HepG2 (cell line): ENCODE results near the gene QRICH2. TPM values are rescaled to one million over a fixed set of nuclear protein-coding genes. Genes with fewer than 3 reads are reported as not detected.
A peak's percentile ranks its signal among the peaks of the same experiment; 100 is the strongest.

Experiments used
- FIP1L1 ChIP-seq: fragments of 200-400 bp; formaldehyde crosslinking; IDR thresholded peaks from 2 replicates; pipeline ENCODE4 v1.6.1; 2018; ENCODE audit warnings: low read depth, mild to moderate bottlenecking, low read length, moderate library complexity, borderline replicate concordance; ENCODE audit not compliant: insufficient read depth
- FOXK1 ChIP-seq: sonication (generic); formaldehyde crosslinking; IDR thresholded peaks from 2 replicates; pipeline ENCODE4 v1.4.0; 2020; ENCODE audit warnings: low read depth, missing genetic modification reagents, borderline replicate concordance
- GFI1 ChIP-seq: sonication (generic); formaldehyde crosslinking; IDR thresholded peaks from 2 replicates; pipeline ENCODE4 v1.5.0; 2020; ENCODE audit warnings: missing genetic modification reagents, mild to moderate bottlenecking, borderline replicate concordance
- IRF2 ChIP-seq: IDR thresholded peaks from 2 replicates; pipeline ENCODE4 v1.6.1; 2018; ENCODE audit warnings: missing genetic modification reagents, missing compliant biosample characterization
- KLF11 ChIP-seq: IDR thresholded peaks from 2 replicates; pipeline ENCODE4 v1.6.1; 2016; ENCODE audit warnings: missing compliant biosample characterization
- MAFF ChIP-seq: IDR thresholded peaks from 2 replicates; pipeline ENCODE4 v1.6.1; 2011; ENCODE audit warnings: low read depth, low read length, improper control_type of control experiment
- PHB2 ChIP-seq: fragments of 450-650 bp; IDR thresholded peaks from 2 replicates; pipeline ENCODE4 v1.6.1; 2018; ENCODE audit not compliant: partially characterized antibody
- RERE ChIP-seq: IDR thresholded peaks from 2 replicates; pipeline ENCODE4 v1.6.1; 2016; ENCODE audit warnings: low read depth, missing genetic modification reagents, missing compliant biosample characterization
- RFX5 ChIP-seq: IDR thresholded peaks from 2 replicates; pipeline ENCODE4 v1.6.1; 2011; ENCODE audit warnings: low read depth, low read length, improper control_type of control experiment
- TBP ChIP-seq: sonication (generic); formaldehyde crosslinking; IDR thresholded peaks from 2 replicates; pipeline ENCODE4 v1.5.0; 2020; ENCODE audit warnings: missing genetic modification reagents
- TRAFD1 ChIP-seq: sonication (generic); formaldehyde crosslinking; IDR thresholded peaks from 2 replicates; pipeline ENCODE4 v1.5.1; 2020; ENCODE audit warnings: missing genetic modification reagents, mild to moderate bottlenecking, borderline replicate concordance
- ZBED4 ChIP-seq: sonication (generic); formaldehyde crosslinking; IDR thresholded peaks from 2 replicates; pipeline ENCODE4 v1.4.0; 2020; ENCODE audit warnings: missing genetic modification reagents, borderline replicate concordance
- ZFP36L2 ChIP-seq: sonication (generic); formaldehyde crosslinking; IDR thresholded peaks from 2 replicates; pipeline ENCODE4 v1.4.0; 2020; ENCODE audit warnings: missing genetic modification reagents
- ZNF576 ChIP-seq: sonication (generic); formaldehyde crosslinking; IDR thresholded peaks from 2 replicates; pipeline ENCODE4 v1.4.0; 2020; ENCODE audit warnings: mild to moderate bottlenecking, missing genetic modification reagents
- ZNF710 ChIP-seq: sonication (generic); formaldehyde crosslinking; IDR thresholded peaks from 2 replicates; pipeline ENCODE4 v1.5.0; 2020; ENCODE audit warnings: mild to moderate bottlenecking, missing genetic modification reagents, borderline replicate concordance
- ZNF75D ChIP-seq: sonication (generic); formaldehyde crosslinking; IDR thresholded peaks from 2 replicates; pipeline ENCODE4 v1.8.1; 2023; ENCODE audit warnings: missing genetic modification reagents, mild to moderate bottlenecking, borderline replicate concordance
- polyA plus RNA-seq, 8 experiments: library from polyadenylated mRNA; depleted of rRNA in 3 of 8; stranded (reverse) in 7 of 8; unstranded in 1 of 8; fragments of >200 nt; fragmentation: Illumina TruSeq in 4 of 8; extraction: Trizol in 4 of 8; gene quantifications; 2 replicates each; pipeline versions ENCODE4 v1.2.1 to v1.2.3, GENCODE V29; 2011 to 2016; ENCODE audit warnings: low read depth in 4 of 8, missing spikeins in 1 of 8, mixed read lengths in 1 of 8; ENCODE audit not compliant: insufficient read depth in 1 of 8
- total RNA-seq, 5 experiments: library from RNA; depleted of rRNA; stranded (reverse); fragments of >200 nt; fragmentation: Illumina TruSeq; extraction: Trizol; gene quantifications; 2 replicates each; pipeline ENCODE4 v1.2.3, GENCODE V29; 2016; ENCODE audit warnings: low read depth in 1 of 5

The QRICH2 gene
- total and polyA plus RNA-seq, 2 of the 13 experiments (the other 11 are each of a cell fraction or from before 2014, with no cell fraction given) = 3.7 to 5.7 TPM

GRCh38 chr17:76265624-76266243 lies 42.3 kb downstream of the QRICH2 start (continued):
- no peak for TF ChIP-seq ZNF710 (CRISPR knock-in tag)
- TF ChIP-seq FOXK1 = peak; percentile 92; the same call in 1 of the 2 replicates
- TF ChIP-seq MAFF = no peak
- no peak for TF ChIP-seq ZNF75D (CRISPR knock-in tag)
- peak; percentile 90 for TF ChIP-seq RFX5
- no peak for TF ChIP-seq TRAFD1 (CRISPR knock-in tag)
- TF ChIP-seq RERE (CRISPR knock-in tag) = no peak
- TF ChIP-seq PHB2 = no peak
- no peak for TF ChIP-seq ZNF576 (CRISPR knock-in tag)
- no peak for TF ChIP-seq FIP1L1
- no peak for TF ChIP-seq GFI1 (CRISPR knock-in tag)
- peak; percentile 45; the same call in 1 of the 2 replicates for TF ChIP-seq ZBED4 (CRISPR knock-in tag)
- no peak for TF ChIP-seq IRF2
- TF ChIP-seq TBP (CRISPR knock-in tag) = no peak
- no peak for TF ChIP-seq ZFP36L2 (CRISPR knock-in tag)
- TF ChIP-seq KLF11 = no peak
